ENCODE measurements around the gene FAM78A. TPM values are rescaled to one million over a fixed set of nuclear protein-coding genes. Genes with fewer than 3 reads are reported as not detected.

The FAM78A gene
- total and polyA plus RNA-seq, 7 donors, result 4.3 to 17.6 (median 11.5) TPM

- Histone ChIP-seq H3K9me3 (no peaks in the 10 kb centered on the region), H3K36me3 (ENCODE audit: insufficient read depth in 1 of 2, low read depth in 1 of 2) (peaks cover 0 to 22% of the 10 kb centered on the region in 2 donors), H3K27ac (peak overlapping the region; percentile 91), H3K27me3 (ENCODE audit: insufficient read depth in 3 of 3, low read length in 2 of 3) (no peaks in the 10 kb centered on the region), H3K4me3 (no peak overlapping the region), H3K4me1 (peaks cover 57% of the 10 kb centered on the region)
- peak in 1 of 2 donors; percentile 50 for DNase-seq
- WGBS, 3 donors, result 76 to 84% (median 77%) methylated on average over 12 of the region's 12 CpGs
- intact Hi-C loops (cut with DNase I), result loop anchor here in 1 of 2 donors (5.0 kb wide), 1 partner anchor 33 kb away; no protein-coding TSS in a partner anchor
- TF ChIP-seq CTCF (IDR thresholded peaks at IDR 0.05), result no peak
- peak in 3 of 4 donors; percentile 0 to 3 (median 2) for ATAC-seq
Observed at GRCh38 chr9:131298816-131299215, 22.5 kb upstream of the FAM78A start.

- H3K9me3 ChIP-seq, result no peaks in the 10 kb centered on the region
- peak in 2 of 4 donors; percentile 4 to 7 for ATAC-seq
- H3K4me3 ChIP-seq, result no peak overlapping the region
- DNase-seq, result peak in 1 of 2 donors; percentile 43
- H3K27ac ChIP-seq, result peak overlapping the region; percentile 91
- no peaks in the 10 kb centered on the region for H3K27me3 ChIP-seq (ENCODE audit: insufficient read depth in 3 of 3, low read length in 2 of 3)
- peaks cover 58% of the 10 kb centered on the region for H3K4me1 ChIP-seq
- TF ChIP-seq CTCF (IDR thresholded peaks at IDR 0.05), result no peak
- peaks cover 0 to 22% of the 10 kb centered on the region in 2 donors for H3K36me3 ChIP-seq (ENCODE audit: insufficient read depth in 1 of 2, low read depth in 1 of 2)
- intact Hi-C loops (cut with DNase I), result loop anchor here in 1 of 2 donors (5.0 kb wide), 1 partner anchor 34 kb away; no protein-coding TSS in a partner anchor
- 41 to 58% (median 44%) methylated on average over 4 to 5 of the region's 5 CpGs for WGBS, 3 donors
Observed at GRCh38 chr9:131298341-131298740, 22.0 kb upstream of the FAM78A start.

GRCh38 chr9:131297903-131298302 lies 21.6 kb upstream of the FAM78A start:
- intact Hi-C loops (cut with DNase I), result loop anchor here in 1 of 2 donors (5.0 kb wide), 1 partner anchor 34 kb away; no protein-coding TSS in a partner anchor
- H3K9me3 ChIP-seq, result no peaks in the 10 kb centered on the region
- no peaks in the 10 kb centered on the region for H3K27me3 ChIP-seq (ENCODE audit: insufficient read depth in 3 of 3, low read length in 2 of 3)
- ATAC-seq (peak; percentile 14 to 66 (median 60)), DNase-seq (peak in 1 of 2 donors; percentile 66)
- TF ChIP-seq CTCF (IDR thresholded peaks at IDR 0.05), result no peak
- H3K4me1 ChIP-seq, result peaks cover 58% of the 10 kb centered on the region
- no peak overlapping the region for H3K4me3 ChIP-seq
- H3K27ac ChIP-seq, result peak overlapping the region; percentile 91
- H3K36me3 ChIP-seq (ENCODE audit: insufficient read depth in 1 of 2, low read depth in 1 of 2), result peaks cover 0 to 22% of the 10 kb centered on the region in 2 donors
- WGBS, 3 donors, result 18 to 33% (median 19%) methylated on average over 11 of the region's 11 CpGs

GRCh38 chr9:131296906-131297500 lies 20.7 kb upstream of the FAM78A start:
- WGBS, 3 donors, result 75 to 80% (median 78%) methylated on average over 8 of the region's 8 CpGs
- intact Hi-C loops (cut with DNase I), result loop anchor here in 1 of 2 donors (5.0 kb wide), 1 partner anchor 35 kb away; no protein-coding TSS in a partner anchor
- no peaks in the 10 kb centered on the region for H3K27me3 ChIP-seq (ENCODE audit: insufficient read depth in 3 of 3, low read length in 2 of 3)
- peaks cover 0 to 22% of the 10 kb centered on the region in 2 donors for H3K36me3 ChIP-seq (ENCODE audit: insufficient read depth in 1 of 2, low read depth in 1 of 2)
- no peaks in the 10 kb centered on the region for H3K9me3 ChIP-seq
- no peak for TF ChIP-seq CTCF (IDR thresholded peaks at IDR 0.05)
- peaks cover 61% of the 10 kb centered on the region for H3K4me1 ChIP-seq
- ATAC-seq (no peak), DNase-seq (peak in 1 of 2 donors; percentile 51)
- peak overlapping the region; percentile 91 for H3K27ac ChIP-seq
- no peak overlapping the region for H3K4me3 ChIP-seq

Measured in psoas muscle (tissue), 8 donors.